GM23248 (cell line): ENCODE data around the gene NTF4. TPM values are rescaled to one million over a fixed set of nuclear protein-coding genes. Genes with fewer than 3 reads are reported as not detected.
A peak's percentile ranks its signal among the peaks of the same experiment; 100 is the strongest.

Experiments used
- DNase-seq: peaks from one replicate; pipeline ENCODE4 v3.0.0-alpha.2; 2015
- H2AFZ ChIP-seq: fragments of 200-600 bp; sonication (generic); 2 replicates; pipeline ENCODE4 v1.6.1; 2016; ENCODE audit warnings: antibody characterized with exemption
- H3F3A ChIP-seq: fragments of 200-600 bp; sonication (generic); 2 replicates; pipeline ENCODE4 v1.6.1; 2016; ENCODE audit warnings: mild to moderate bottlenecking, antibody characterized with exemption, mixed run types; ENCODE audit not compliant: insufficient read depth
- H3K27ac ChIP-seq: fragments of 200-600 bp; sonication (generic); 2 replicates; pipeline ENCODE4 v1.5.1; 2016; ENCODE audit warnings: mild to moderate bottlenecking
- H3K27me3 ChIP-seq: fragments of 200-600 bp; sonication (generic); replicated peaks from 2 replicates; pipeline ENCODE4 v1.6.1; 2016; ENCODE audit warnings: mild to moderate bottlenecking; ENCODE audit not compliant: insufficient read depth
- H3K36me3 ChIP-seq: fragments of 200-600 bp; sonication (generic); 2 replicates; pipeline ENCODE4 v1.6.1; 2016; ENCODE audit warnings: low read depth, mild to moderate bottlenecking
- H3K4me1 ChIP-seq: fragments of 200-600 bp; sonication (generic); 2 replicates; pipeline ENCODE4 v1.6.1; 2016; ENCODE audit warnings: mild to moderate bottlenecking; ENCODE audit not compliant: insufficient read depth
- H3K4me2 ChIP-seq: fragments of 200-600 bp; sonication (generic); one replicate; pipeline ENCODE4 v1.6.1; 2016; ENCODE audit warnings: mild to moderate bottlenecking; ENCODE audit not compliant: unreplicated experiment
- H3K4me3 ChIP-seq: fragments of 200-600 bp; sonication (generic); 2 replicates; pipeline ENCODE4 v1.5.1; 2016; ENCODE audit warnings: mild to moderate bottlenecking
- H3K79me2 ChIP-seq: fragments of 200-600 bp; sonication (generic); 2 replicates; pipeline ENCODE4 v1.6.1; 2016; ENCODE audit warnings: mild to moderate bottlenecking; ENCODE audit not compliant: insufficient read depth
- H3K9ac ChIP-seq: fragments of 200-600 bp; sonication (generic); 2 replicates; pipeline ENCODE4 v1.6.1; 2016; ENCODE audit warnings: mild to moderate bottlenecking
- H3K9me2 ChIP-seq: fragments of 200-600 bp; sonication (generic); 2 replicates; pipeline ENCODE4 v1.6.1; 2016; ENCODE audit warnings: mixed run types, mild to moderate bottlenecking, moderate library complexity; ENCODE audit not compliant: insufficient read depth
- H3K9me3 ChIP-seq: fragments of 200-600 bp; sonication (generic); one replicate; pipeline ENCODE4 v1.6.1; 2017; ENCODE audit warnings: low read depth
- H4K20me1 ChIP-seq: fragments of 200-600 bp; sonication (generic); 2 replicates; pipeline ENCODE4 v1.6.0; 2016; ENCODE audit not compliant: insufficient read depth
- EZH2 ChIP-seq: fragments of 200-600 bp; sonication (generic); IDR thresholded peaks from 2 replicates; pipeline ENCODE4 v1.6.1; 2018; ENCODE audit warnings: antibody characterized with exemption, mild to moderate bottlenecking; ENCODE audit not compliant: insufficient read depth, poor library complexity, severe bottlenecking
- EZH2phosphoT487 ChIP-seq: fragments of 200-600 bp; sonication (generic); IDR thresholded peaks from 2 replicates; pipeline ENCODE4 v1.6.1; 2018; ENCODE audit warnings: antibody characterized with exemption, moderate library complexity, mild to moderate bottlenecking, low read depth; ENCODE audit not compliant: insufficient read depth
- WGBS, 2 experiments: methylation state at CpG; one replicate each; pipeline ENCODE4 v1.1.6; 2015 to 2017; ENCODE audit warnings: low lambda C conversion rate in 2 of 2, low coverage in 1 of 2; ENCODE audit errors: missing lambda C conversion rate in 2 of 2; 5-methylcytosine and 5-hydroxymethylcytosine counted together
- in situ Hi-C: fragments of 300-500 bp; cut with MboI; formaldehyde crosslinking; loops from 2 replicates; pipeline ENCODE4 v1.15.0; 2020
- polyA plus RNA-seq: library from polyadenylated mRNA; unstranded; fragments of >200 nt; fragmentation: Nextera tagmentation; extraction: Ambion mirVana; gene quantifications from 2 replicates; pipeline ENCODE4 v1.2.1, GENCODE V29; 2016
- total RNA-seq: library from RNA; depleted of rRNA; stranded (reverse); fragments of >200 nt; shearing (Covaris generic); gene quantifications from 2 replicates; pipeline ENCODE4 v1.2.3, GENCODE V29; 2014; rRNA removed

Gene NTF4, protein sequence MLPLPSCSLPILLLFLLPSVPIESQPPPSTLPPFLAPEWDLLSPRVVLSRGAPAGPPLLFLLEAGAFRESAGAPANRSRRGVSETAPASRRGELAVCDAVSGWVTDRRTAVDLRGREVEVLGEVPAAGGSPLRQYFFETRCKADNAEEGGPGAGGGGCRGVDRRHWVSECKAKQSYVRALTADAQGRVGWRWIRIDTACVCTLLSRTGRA
- total RNA-seq = not detected in 2 replicates
- polyA plus RNA-seq = 0.51 TPM in 1 of 2 replicates, not detected in the other

- in situ Hi-C loops = no loop called here
- H3K4me2 ChIP-seq = peak within 1 kb of the TSS; percentile 61
- H3K4me1 ChIP-seq = no peaks in the 10 kb centered on the region
- DNase-seq = peak; percentile 50
- WGBS, 2 experiments = 12 to 13% methylated on average over 30 to 40 of the region's 53 CpGs
- no peak within 1 kb of the TSS for H3K9ac ChIP-seq
- no peaks in the 10 kb centered on the region for H3K9me2 ChIP-seq
- no peaks in the 10 kb centered on the region for H3K36me3 ChIP-seq
- H3K9me3 ChIP-seq = no peaks in the 10 kb centered on the region
- peaks cover 6% of the 10 kb centered on the region; the same call in 1 of the 2 replicates for H3F3A ChIP-seq
- H3K4me3 ChIP-seq = peak within 1 kb of the TSS; percentile 57
- no peak within 1 kb of the TSS for H2AFZ ChIP-seq
- H3K27ac ChIP-seq = no peak within 1 kb of the TSS
- TF ChIP-seq EZH2 (no peak), EZH2phosphoT487 (no peak)
- no peaks in the 10 kb centered on the region for H4K20me1 ChIP-seq
- H3K79me2 ChIP-seq = peaks cover 13% of the 10 kb centered on the region
- no peaks in the 10 kb centered on the region for H3K27me3 ChIP-seq
Observed at GRCh38 chr19:49064768-49065611, at the start of gene NTF4. Gene NTF4, minus strand, starts transcription at chr19:49064818. Its CDS starts 2,821 bp downstream, at chr19:49061997.

DNA sequence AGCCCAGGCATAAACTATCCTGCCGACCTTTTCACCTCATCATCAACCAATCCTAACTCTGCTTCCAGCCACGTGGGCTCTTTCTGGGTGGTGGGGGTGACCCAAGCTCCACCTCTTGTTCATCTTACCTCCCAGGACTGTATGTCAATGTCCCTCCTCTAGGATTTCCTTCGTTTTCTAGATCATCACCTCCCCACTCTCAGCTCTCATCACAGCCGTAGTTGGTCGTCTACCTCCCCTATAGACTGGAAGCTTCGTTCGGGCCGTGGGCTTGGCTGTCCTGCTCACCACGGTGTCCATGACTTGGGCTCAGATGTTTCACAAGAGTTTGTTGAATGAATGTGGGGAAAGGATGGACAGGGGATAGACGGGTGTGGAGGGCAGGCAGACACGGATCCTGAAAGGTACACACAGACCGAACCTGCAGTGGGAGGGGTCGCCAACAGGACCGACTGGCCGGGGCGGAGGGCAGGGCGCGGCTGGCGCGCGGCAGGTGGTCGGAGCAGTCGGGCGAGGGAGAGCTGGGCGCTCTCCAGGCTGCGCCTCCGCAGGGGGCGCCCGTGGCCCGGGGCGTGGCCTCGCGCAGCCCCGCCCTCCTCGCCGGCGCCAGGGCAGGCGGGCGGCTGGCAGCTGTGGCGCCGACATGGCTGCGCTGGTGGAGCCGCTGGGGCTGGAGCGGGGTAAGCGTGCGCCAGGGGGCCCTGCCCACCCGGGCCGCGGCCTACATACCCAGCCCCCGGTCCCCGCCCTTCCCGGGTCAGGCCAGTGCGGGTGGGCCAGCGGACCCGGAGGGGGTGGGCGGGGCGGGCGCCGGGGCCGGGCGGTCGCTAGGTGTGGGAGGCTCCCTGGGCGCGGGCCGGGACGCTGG is 49.4 kb upstream of the NTF4 start, which contains the start of gene LIN7B:
TSS of gene LIN7B (plus strand) at position 609 of the 868 bp plus-strand sequence. CDS start at position 644, 35 bp downstream.
- Histone ChIP-seq H3K27me3 (no peaks in the 10 kb centered on the region), H4K20me1 (no peaks in the 10 kb centered on the region), H3K4me1 (peaks cover 20% of the 10 kb centered on the region), H3K36me3 (peaks cover 5% of the 10 kb centered on the region; the same call in 1 of the 2 replicates), H3K9me3 (no peaks in the 10 kb centered on the region), H3K27ac (peak within 1 kb of the TSS; percentile 62), H3K9ac (peak within 1 kb of the TSS; percentile 92), H3K4me2 (peak within 1 kb of the TSS; percentile 92), H3F3A (peaks cover 26% of the 10 kb centered on the region), H3K4me3 (peak within 1 kb of the TSS; percentile 79), H3K79me2 (no peaks in the 10 kb centered on the region), H3K9me2 (no peaks in the 10 kb centered on the region), H2AFZ (peak within 1 kb of the TSS; percentile 80)
- 2% methylated on average over 40 to 56 of the region's 66 CpGs for WGBS, 2 experiments
- in situ Hi-C loops = no loop called here
- peak; percentile 89 for DNase-seq
- TF ChIP-seq EZH2 = no peak
- TF ChIP-seq EZH2phosphoT487 = no peak

DNA sequence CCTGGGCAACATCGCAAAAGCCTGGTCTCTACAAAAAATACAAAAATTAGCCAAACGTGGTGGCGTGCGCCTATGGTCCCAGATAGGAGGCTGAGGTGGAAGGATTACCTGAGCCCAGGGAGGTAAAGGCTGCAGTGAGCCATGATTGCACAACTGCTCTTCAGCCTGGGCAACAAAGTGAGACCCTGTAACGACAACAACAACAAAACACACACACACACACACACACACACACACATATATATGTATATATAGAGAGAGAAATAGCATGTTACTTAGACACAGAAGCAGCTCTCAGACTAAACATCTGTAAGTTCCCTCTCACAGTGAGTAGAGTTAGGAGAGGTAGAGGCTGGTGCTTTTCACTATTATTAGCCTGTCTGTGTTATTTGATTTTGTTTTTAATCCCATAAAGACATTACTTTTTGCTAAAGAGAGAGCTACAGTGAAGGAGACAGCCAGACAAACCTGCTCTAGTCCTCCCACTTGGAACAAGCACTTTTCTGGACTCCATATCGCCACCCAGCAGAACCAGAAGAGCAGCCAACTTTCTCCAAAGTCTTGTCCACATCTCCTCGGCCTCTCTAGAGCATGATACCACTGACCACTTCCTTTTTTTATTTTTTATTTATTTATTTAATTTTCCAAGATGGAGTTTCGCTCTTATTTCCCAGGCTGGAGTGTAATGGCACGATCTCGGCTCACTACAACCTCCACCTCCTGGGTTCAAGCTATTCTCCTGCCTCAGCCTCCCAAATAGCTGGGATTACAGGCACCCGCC is 46.8 kb upstream of the NTF4 start:
- Histone ChIP-seq H3K36me3 (peaks cover 12% of the 10 kb centered on the region; the same call in 1 of the 2 replicates), H3K4me1 (peaks cover 13% of the 10 kb centered on the region), H3K79me2 (no peaks in the 10 kb centered on the region), H2AFZ (no peak overlapping the region), H4K20me1 (no peaks in the 10 kb centered on the region; the same call in 1 of the 2 replicates), H3K27me3 (no peaks in the 10 kb centered on the region), H3F3A (peaks cover 38% of the 10 kb centered on the region), H3K4me3 (no peak overlapping the region), H3K9me2 (no peaks in the 10 kb centered on the region), H3K4me2 (no peak overlapping the region), H3K27ac (peak overlapping the region; percentile 55), H3K9me3 (no peaks in the 10 kb centered on the region), H3K9ac (no peak overlapping the region)
- 83 to 84% methylated on average over 11 of the region's 11 CpGs for WGBS, 2 experiments
- no peak for DNase-seq
- no peak for TF ChIP-seq EZH2
- in situ Hi-C loops = no loop called here
